Upper lobe of left lung (tissue), 4 donors: ENCODE results near the gene CA6.

Experiments
- POLR2AphosphoS5 ChIP-seq, 2 donors: sonication (generic); formaldehyde crosslinking; IDR thresholded peaks; one replicate each; pipeline ENCODE4 v1.5.1; 2017; ENCODE audit warnings: antibody characterized with exemption in 2 of 2
- TF ChIP-seq, protein P1 (sequence below), 6 experiments: fragments of 450-650 bp in 4 of 6; fragments of 200-600 bp in 2 of 6; sonication (generic) in 2 of 6; IDR thresholded peaks; one replicate each; pipeline ENCODE4 v1.5.1; 2016 to 2019; ENCODE audit warnings: antibody characterized with exemption in 6 of 6

DNA sequence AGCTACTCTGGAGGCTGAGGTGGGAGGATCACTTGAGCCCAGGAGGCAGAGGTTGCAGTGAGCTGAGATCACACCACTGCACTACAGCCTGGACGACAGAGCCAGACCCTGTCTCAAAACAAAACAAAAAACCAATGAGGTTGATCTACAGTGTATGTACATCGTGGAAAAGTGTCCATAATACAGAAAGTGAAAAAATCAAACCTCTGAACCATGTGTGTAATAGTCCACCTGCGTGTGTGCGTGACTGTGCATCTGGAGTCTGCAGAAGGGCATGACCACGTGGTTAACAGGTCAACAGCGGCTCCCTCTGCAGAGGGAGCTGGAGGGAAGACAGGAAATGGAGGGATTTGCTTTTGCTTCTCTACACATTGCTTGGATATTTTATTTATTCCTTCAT is 34.8 kb upstream of the CA6 start:
- TF ChIP-seq, protein P1, sequence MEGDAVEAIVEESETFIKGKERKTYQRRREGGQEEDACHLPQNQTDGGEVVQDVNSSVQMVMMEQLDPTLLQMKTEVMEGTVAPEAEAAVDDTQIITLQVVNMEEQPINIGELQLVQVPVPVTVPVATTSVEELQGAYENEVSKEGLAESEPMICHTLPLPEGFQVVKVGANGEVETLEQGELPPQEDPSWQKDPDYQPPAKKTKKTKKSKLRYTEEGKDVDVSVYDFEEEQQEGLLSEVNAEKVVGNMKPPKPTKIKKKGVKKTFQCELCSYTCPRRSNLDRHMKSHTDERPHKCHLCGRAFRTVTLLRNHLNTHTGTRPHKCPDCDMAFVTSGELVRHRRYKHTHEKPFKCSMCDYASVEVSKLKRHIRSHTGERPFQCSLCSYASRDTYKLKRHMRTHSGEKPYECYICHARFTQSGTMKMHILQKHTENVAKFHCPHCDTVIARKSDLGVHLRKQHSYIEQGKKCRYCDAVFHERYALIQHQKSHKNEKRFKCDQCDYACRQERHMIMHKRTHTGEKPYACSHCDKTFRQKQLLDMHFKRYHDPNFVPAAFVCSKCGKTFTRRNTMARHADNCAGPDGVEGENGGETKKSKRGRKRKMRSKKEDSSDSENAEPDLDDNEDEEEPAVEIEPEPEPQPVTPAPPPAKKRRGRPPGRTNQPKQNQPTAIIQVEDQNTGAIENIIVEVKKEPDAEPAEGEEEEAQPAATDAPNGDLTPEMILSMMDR (IDR thresholded peaks at IDR 0.05) = no peak
- no peak for TF ChIP-seq POLR2AphosphoS5 (IDR thresholded peaks at IDR 0.05)
